Activated naive CD4-positive, alpha-beta T cell treated with anti-CD3 and anti-CD28 coated beads for 36 hours (primary cell): ENCODE data around the gene DOK6. TPM values are rescaled to one million over a fixed set of nuclear protein-coding genes. Genes with fewer than 3 reads are reported as not detected.
"Not testable (repeated sequence)": the region's sequence is repeated elsewhere in the genome, so short reads cannot be mapped to it uniquely, and the experiment has no call there.

Experiments used
- CTCF ChIA-PET: fragments of 350-600 bp; sonication (Branson Sonifier 250); formaldehyde crosslinking; loops from one replicate; lab custom pipeline; 2021; ENCODE audit warnings: antibody characterized with exemption; lab: Charles Lee
- DNase-seq: peaks from one replicate; pipeline ENCODE4 v3.0.0-alpha.2; 2020
- H3K27ac Mint-ChIP-seq: one replicate; pipeline ENCODE4 v1.8.0; 2021; ENCODE audit warnings: mild to moderate bottlenecking, mixed read lengths
- H3K27me3 Mint-ChIP-seq: one replicate; pipeline ENCODE4 v1.8.0; 2021; ENCODE audit warnings: low read depth, mixed read lengths
- H3K36me3 Mint-ChIP-seq: one replicate; pipeline ENCODE4 v1.8.0; 2021; ENCODE audit warnings: low read depth, mixed read lengths
- H3K4me1 Mint-ChIP-seq: one replicate; pipeline ENCODE4 v1.8.0; 2021; ENCODE audit warnings: low read depth, mixed read lengths
- H3K4me3 Mint-ChIP-seq: one replicate; pipeline ENCODE4 v1.8.0; 2021; ENCODE audit warnings: mild to moderate bottlenecking, moderate library complexity, mixed read lengths
- H3K9me3 Mint-ChIP-seq: one replicate; pipeline ENCODE4 v1.8.0; 2021; ENCODE audit warnings: mixed read lengths
- intact Hi-C: fragments of 100-400 bp; cut with micrococcal nuclease; formaldehyde crosslinking; loops from one replicate; pipeline ENCODE4 v1.15.1; 2023
- total RNA-seq, 2 experiments: library from RNA; stranded (reverse); gene quantifications; one replicate each; pipeline ENCODE4 v1.2.3, GENCODE V29; 2021

Gene DOK6
- total RNA-seq, 2 experiments from 2014 or later: not detected

DNA sequence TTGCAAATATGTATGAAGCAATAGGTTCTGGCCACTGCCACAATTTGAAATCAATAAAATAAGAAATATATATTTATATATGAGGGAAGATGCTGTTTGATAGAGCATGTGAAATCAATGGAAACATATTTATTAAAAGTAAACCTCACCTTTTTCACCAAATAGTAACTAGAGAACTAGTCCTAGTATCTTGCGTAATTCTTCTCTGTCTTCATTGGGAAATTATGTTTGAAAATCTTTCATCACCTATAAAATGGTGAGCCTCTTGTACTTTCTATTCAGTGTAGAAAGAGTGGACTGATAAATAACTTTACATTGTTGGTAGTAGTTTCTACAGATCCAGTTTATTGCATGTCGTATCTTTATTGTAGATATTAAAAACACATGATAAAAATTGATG, 444.0 kb downstream of the DOK6 start:
- DNase-seq: no peak
- H3K4me3 Mint-ChIP-seq: no peak overlapping the region
- peaks cover 2% of the 10 kb centered on the region for H3K36me3 Mint-ChIP-seq
- no peaks in the 10 kb centered on the region for H3K27me3 Mint-ChIP-seq
- H3K9me3 Mint-ChIP-seq: no peaks in the 10 kb centered on the region
- H3K4me1 Mint-ChIP-seq: no peaks in the 10 kb centered on the region
- intact Hi-C loops: loop anchor here (2.0 kb wide), 1 partner anchor 242 kb away; no protein-coding TSS in a partner anchor
- CTCF ChIA-PET: no interaction called here
- no peak overlapping the region for H3K27ac Mint-ChIP-seq

- CTCF ChIA-PET: interaction anchor here (1.4 kb wide), 1 partner anchor 9 kb away, joined by 4 read pairs; no protein-coding TSS in a partner anchor
- Mint-ChIP-seq H3K27ac (no peak overlapping the region), H3K4me1 (no peaks in the 10 kb centered on the region), H3K36me3 (no peaks in the 10 kb centered on the region), H3K27me3 (no peaks in the 10 kb centered on the region), H3K4me3 (no peak overlapping the region), H3K9me3 (no peaks in the 10 kb centered on the region)
- intact Hi-C loops: loop anchor here (2.0 kb wide), 1 partner anchor 241 kb away; no protein-coding TSS in a partner anchor
- no peak for DNase-seq
Measured at GRCh38 chr18:69845593-69846506, 445.2 kb downstream of the DOK6 start.

DNA sequence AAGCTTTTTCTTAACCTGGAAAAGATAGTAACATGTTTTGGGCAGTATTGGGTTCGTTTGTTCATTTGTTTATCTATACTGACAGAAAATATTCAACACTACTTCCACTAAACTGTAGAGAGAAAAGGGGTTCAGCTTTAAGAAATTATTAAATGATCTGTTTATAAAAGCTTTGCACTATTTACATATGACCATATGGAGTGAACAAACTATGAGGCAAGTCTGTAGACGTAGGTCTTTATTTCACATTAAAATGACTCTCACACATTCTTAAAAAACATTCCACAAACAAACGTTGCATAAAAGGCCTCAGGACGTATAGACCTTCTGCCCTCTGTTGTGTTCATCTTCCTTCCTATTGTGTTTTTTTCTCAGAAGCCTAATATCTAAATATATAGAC, 452.4 kb downstream of the DOK6 start:
- CTCF ChIA-PET: no interaction called here
- no peaks in the 10 kb centered on the region for H3K27me3 Mint-ChIP-seq
- no peaks in the 10 kb centered on the region for H3K4me1 Mint-ChIP-seq
- no peak overlapping the region for H3K4me3 Mint-ChIP-seq
- intact Hi-C loops: no loop called here
- H3K27ac Mint-ChIP-seq: no peak overlapping the region
- H3K9me3 Mint-ChIP-seq: no peaks in the 10 kb centered on the region
- DNase-seq: no peak
- peaks cover 11% of the 10 kb centered on the region for H3K36me3 Mint-ChIP-seq

GRCh38 chr18:69854455-69854854, 453.8 kb downstream of the DOK6 start:
- CTCF ChIA-PET: interaction anchor here (1.5 kb wide), 1 partner anchor 8 kb away, joined by 4 read pairs; no protein-coding TSS in a partner anchor
- Mint-ChIP-seq H3K4me3 (no peak overlapping the region), H3K27me3 (no peaks in the 10 kb centered on the region), H3K4me1 (no peaks in the 10 kb centered on the region), H3K27ac (no peak overlapping the region), H3K36me3 (peaks cover 14% of the 10 kb centered on the region), H3K9me3 (no peaks in the 10 kb centered on the region)
- intact Hi-C loops: no loop called here
- no peak for DNase-seq

DNA sequence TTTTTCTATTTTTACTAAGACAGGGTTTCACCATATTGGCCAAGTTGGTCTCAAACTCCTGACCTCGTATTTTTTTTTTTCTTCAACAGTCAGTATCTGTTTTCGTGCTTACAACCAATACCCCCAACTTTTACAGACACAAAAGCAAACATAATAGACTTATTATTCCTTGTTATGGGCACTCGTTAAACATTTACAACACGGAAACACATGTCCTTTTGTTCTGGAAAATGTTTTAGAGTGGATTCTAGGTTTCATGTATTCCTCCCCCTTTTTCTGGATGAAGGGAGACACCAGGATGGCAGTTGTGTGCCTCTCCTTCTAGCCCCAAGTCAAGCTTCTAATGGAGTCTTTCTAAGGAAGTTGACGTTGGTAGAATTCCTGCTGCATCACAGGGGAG, 458.2 kb downstream of the DOK6 start:
- CTCF ChIA-PET: no interaction called here
- Mint-ChIP-seq H3K4me1 (no peaks in the 10 kb centered on the region), H3K4me3 (no peak overlapping the region), H3K27ac (no peak overlapping the region), H3K36me3 (peaks cover 23% of the 10 kb centered on the region), H3K9me3 (no peaks in the 10 kb centered on the region), H3K27me3 (no peaks in the 10 kb centered on the region)
- DNase-seq: no peak
- intact Hi-C loops: no loop called here

- H3K27ac Mint-ChIP-seq, H3K4me3 Mint-ChIP-seq, DNase-seq, H3K9me3 Mint-ChIP-seq, intact Hi-C loops, H3K4me1 Mint-ChIP-seq, H3K27me3 Mint-ChIP-seq: not testable (repeated sequence)
- CTCF ChIA-PET: interaction anchor here (1.4 kb wide), 1 partner anchor 37 kb away, joined by 3 read pairs; no protein-coding TSS in a partner anchor
- H3K36me3 Mint-ChIP-seq: peaks cover 36% of the 10 kb centered on the region
Measured at GRCh38 chr18:69864802-69865201, 464.1 kb downstream of the DOK6 start.

DNA sequence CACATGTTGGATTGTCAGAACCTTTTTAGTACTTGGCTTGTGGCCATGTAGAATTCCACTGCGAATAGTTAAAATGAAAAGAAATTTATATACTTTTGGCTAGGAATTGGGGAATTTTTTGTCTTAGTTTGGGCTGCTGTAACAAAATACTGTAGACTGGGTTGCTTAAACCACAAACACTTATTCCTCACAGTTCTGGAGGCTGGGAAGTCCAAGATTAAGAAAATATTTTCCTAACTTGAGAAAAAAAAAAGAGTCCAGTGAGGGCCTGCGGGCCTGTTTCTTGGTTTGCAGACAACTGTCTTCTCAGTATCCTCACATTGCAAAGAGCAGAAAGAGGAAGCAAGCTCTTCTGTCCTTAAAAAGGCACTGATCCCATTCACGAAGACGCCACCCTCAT, 465.1 kb downstream of the DOK6 start:
- Mint-ChIP-seq H3K27me3 (no peaks in the 10 kb centered on the region), H3K4me3 (no peak overlapping the region), H3K4me1 (peaks cover 5% of the 10 kb centered on the region), H3K36me3 (peaks cover 34% of the 10 kb centered on the region), H3K27ac (no peak overlapping the region), H3K9me3 (no peaks in the 10 kb centered on the region)
- DNase-seq: no peak
- intact Hi-C loops: no loop called here
- CTCF ChIA-PET: interaction anchor here (1.4 kb wide), 1 partner anchor 36 kb away, joined by 3 read pairs; no protein-coding TSS in a partner anchor

DNA sequence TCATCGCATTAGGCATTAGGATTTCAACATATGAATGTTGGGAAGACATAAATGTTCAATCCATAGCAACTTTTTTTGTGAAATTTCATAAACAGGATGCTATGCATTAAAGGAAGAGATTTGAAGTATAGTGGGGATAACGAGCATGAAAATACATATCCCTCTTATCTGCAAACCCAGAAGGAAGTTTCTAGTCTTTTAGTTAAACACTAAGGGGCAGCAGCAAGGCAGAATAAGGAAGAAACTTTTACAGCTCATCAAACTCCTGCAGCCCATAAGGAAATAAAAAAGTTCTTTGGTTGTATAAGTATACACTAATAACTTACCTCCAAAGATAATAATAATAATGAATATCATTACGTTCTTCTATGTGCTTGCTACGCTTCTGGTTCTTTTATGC, 465.5 kb downstream of the DOK6 start:
- Mint-ChIP-seq H3K27me3 (no peaks in the 10 kb centered on the region), H3K9me3 (no peaks in the 10 kb centered on the region), H3K4me1 (peaks cover 5% of the 10 kb centered on the region), H3K4me3 (no peak overlapping the region), H3K36me3 (peaks cover 38% of the 10 kb centered on the region), H3K27ac (no peak overlapping the region)
- CTCF ChIA-PET: interaction anchor here (0.5 kb wide), 1 partner anchor 292 kb away, joined by 3 read pairs; no protein-coding TSS in a partner anchor
- intact Hi-C loops: no loop called here
- DNase-seq: no peak

- CTCF ChIA-PET: no interaction called here
- Mint-ChIP-seq H3K27me3 (no peaks in the 10 kb centered on the region), H3K9me3 (no peaks in the 10 kb centered on the region), H3K4me1 (peaks cover 3% of the 10 kb centered on the region), H3K27ac (no peak overlapping the region), H3K4me3 (no peak overlapping the region), H3K36me3 (peaks cover 21% of the 10 kb centered on the region)
- no peak for DNase-seq
- intact Hi-C loops: no loop called here
Measured at GRCh38 chr18:69870736-69871135, 470.0 kb downstream of the DOK6 start.

- CTCF ChIA-PET: no interaction called here
- Mint-ChIP-seq H3K4me1 (peaks cover 3% of the 10 kb centered on the region), H3K36me3 (peaks cover 19% of the 10 kb centered on the region), H3K9me3 (no peaks in the 10 kb centered on the region), H3K27me3 (no peaks in the 10 kb centered on the region), H3K27ac (no peak overlapping the region), H3K4me3 (no peak overlapping the region)
- no peak for DNase-seq
- intact Hi-C loops: no loop called here
Measured at GRCh38 chr18:69871363-69871762, 470.7 kb downstream of the DOK6 start.

- no peak for DNase-seq
- CTCF ChIA-PET: interaction anchor here (0.6 kb wide), 2 partner anchors 10 to 30 kb away, joined by 3 read pairs; no protein-coding TSS in a partner anchor
- Mint-ChIP-seq H3K9me3 (no peaks in the 10 kb centered on the region), H3K4me1 (peaks cover 5% of the 10 kb centered on the region), H3K27me3 (no peaks in the 10 kb centered on the region), H3K36me3 (peaks cover 22% of the 10 kb centered on the region), H3K27ac (no peak overlapping the region), H3K4me3 (no peak overlapping the region)
- intact Hi-C loops: no loop called here
Measured at GRCh38 chr18:69872661-69873060, 472.0 kb downstream of the DOK6 start.

DNA sequence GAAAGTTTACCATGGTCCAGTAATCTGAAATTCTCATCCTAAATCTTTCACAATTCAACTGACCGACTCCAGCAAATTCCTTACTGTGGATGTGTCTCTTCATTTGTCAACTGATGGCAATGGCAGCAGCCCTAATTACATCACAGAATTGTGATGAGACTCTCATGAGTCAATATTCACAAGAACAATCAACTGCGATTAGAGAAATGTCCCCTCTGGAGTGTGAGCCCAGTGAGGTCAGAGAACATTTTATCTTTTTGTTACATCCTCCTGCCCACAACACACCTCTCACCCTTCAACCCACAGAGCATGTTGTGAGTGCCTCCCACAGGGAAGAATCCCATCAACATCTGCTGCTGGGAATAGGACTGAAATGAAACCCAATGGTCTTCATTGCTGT, 473.4 kb downstream of the DOK6 start:
- H3K4me3 Mint-ChIP-seq: no peak overlapping the region
- DNase-seq: no peak
- CTCF ChIA-PET: no interaction called here
- peaks cover 5% of the 10 kb centered on the region for H3K4me1 Mint-ChIP-seq
- peaks cover 25% of the 10 kb centered on the region for H3K36me3 Mint-ChIP-seq
- no peaks in the 10 kb centered on the region for H3K9me3 Mint-ChIP-seq
- H3K27me3 Mint-ChIP-seq: no peaks in the 10 kb centered on the region
- intact Hi-C loops: no loop called here
- H3K27ac Mint-ChIP-seq: no peak overlapping the region

DNA sequence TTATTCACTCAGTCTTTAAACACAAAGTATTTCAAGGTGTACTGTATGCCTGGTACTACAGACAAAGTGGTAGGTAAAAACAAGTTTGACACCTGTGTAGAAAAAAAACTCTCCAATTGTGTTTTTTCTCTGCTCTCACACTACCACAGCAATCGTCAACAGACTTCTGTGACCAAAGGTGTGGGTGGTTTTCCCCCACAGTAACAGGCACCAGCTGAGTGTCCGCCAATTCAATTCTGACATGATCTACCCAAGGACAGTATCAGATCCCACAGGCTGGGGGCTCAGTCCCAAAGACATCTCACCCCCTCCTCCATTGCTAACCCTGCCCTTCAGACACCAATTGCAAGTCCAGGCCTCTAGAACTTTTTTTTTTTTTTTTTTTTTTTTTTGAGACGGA, 475.8 kb downstream of the DOK6 start:
- no peak overlapping the region for H3K4me3 Mint-ChIP-seq
- peaks cover 24% of the 10 kb centered on the region for H3K36me3 Mint-ChIP-seq
- DNase-seq: no peak
- intact Hi-C loops: no loop called here
- no peaks in the 10 kb centered on the region for H3K27me3 Mint-ChIP-seq
- H3K27ac Mint-ChIP-seq: no peak overlapping the region
- H3K4me1 Mint-ChIP-seq: peaks cover 5% of the 10 kb centered on the region
- peaks cover 1% of the 10 kb centered on the region for H3K9me3 Mint-ChIP-seq
- CTCF ChIA-PET: no interaction called here
